Measurements from ENCODE around the gene VDAC2.

Gene VDAC2

GRCh38 chr10:75231672-75232581 lies 21.3 kb downstream of the VDAC2 start:
- DNase-seq: no peak

- DNase-seq: peak; percentile 13
These were observed 22.9 kb downstream of the VDAC2 start for GRCh38 chr10:75233444-75234016.

- DNase-seq: peak; percentile 99
These were observed 23.6 kb downstream of the VDAC2 start for GRCh38 chr10:75234017-75234682.

GRCh38 chr10:75234683-75235374 lies 24.2 kb downstream of the VDAC2 start:
- peak; percentile 41 for DNase-seq

GRCh38 chr10:75235375-75236177 lies 25.0 kb downstream of the VDAC2 start, which contains the start of gene COMTD1:
TSS of gene COMTD1 (minus strand) at chr10:75235957. CDS start at chr10:75235928, 29 bp downstream.
- DNase-seq: peak; percentile 94

GRCh38 chr10:75236178-75236825 lies 25.7 kb downstream of the VDAC2 start:
- DNase-seq: no peak

- DNase-seq: no peak
These were observed 27.8 kb downstream of the VDAC2 start for GRCh38 chr10:75238182-75239095.

GRCh38 chr10:75239096-75239790 lies 28.6 kb downstream of the VDAC2 start:
- no peak for DNase-seq

GRCh38 chr10:75240329-75241076 lies 29.9 kb downstream of the VDAC2 start:
- no peak for DNase-seq

- DNase-seq: no peak
These were observed 32.8 kb downstream of the VDAC2 start for GRCh38 chr10:75243426-75243825.

- no peak for DNase-seq
These were observed 34.1 kb downstream of the VDAC2 start for GRCh38 chr10:75244487-75245353.

- no peak for DNase-seq
These were observed 35.0 kb downstream of the VDAC2 start for GRCh38 chr10:75245354-75246250.

GRCh38 chr10:75246506-75246905 lies 35.9 kb downstream of the VDAC2 start:
- no peak for DNase-seq

- DNase-seq: no peak
These were observed 37.2 kb downstream of the VDAC2 start for GRCh38 chr10:75247797-75248196.

GRCh38 chr10:75250934-75251333 lies 40.3 kb downstream of the VDAC2 start:
- no peak for DNase-seq

GRCh38 chr10:75253281-75254220 lies 43.0 kb downstream of the VDAC2 start:
- DNase-seq: no peak
